BLaER1 treated with 17β-estradiol and CSF1 and Interleukin-3, amounts not matched to agents 10 nM and 100 nM (cell line): Measurements from ENCODE around the gene UAP1L1.

Experiments used
- H3K27ac ChIP-seq, 11 experiments: shearing (Covaris generic); formaldehyde crosslinking; 2 replicates each; pipeline ENCODE4 v1.8.1; 2022
- H3K27me3 ChIP-seq, 11 experiments: shearing (Covaris generic); formaldehyde crosslinking; 2 replicates each; pipeline ENCODE4 v1.8.1; 2022
- H3K36me3 ChIP-seq, 11 experiments: shearing (Covaris generic); formaldehyde crosslinking; 2 replicates each; pipeline ENCODE4 v1.8.1; 2022
- H3K4me1 ChIP-seq, 10 experiments: shearing (Covaris generic); formaldehyde crosslinking; 2 replicates each; pipeline ENCODE4 v1.8.1; 2022
- H3K4me2 ChIP-seq, 11 experiments: shearing (Covaris generic); formaldehyde crosslinking; 2 replicates each; pipeline ENCODE4 v1.8.1; 2022
- H3K4me3 ChIP-seq, 10 experiments: shearing (Covaris generic); formaldehyde crosslinking; 2 replicates each; pipeline ENCODE4 v1.8.1; 2022
- H3K9ac ChIP-seq, 11 experiments: shearing (Covaris generic); formaldehyde crosslinking; 2 replicates each; pipeline ENCODE4 v1.8.1; 2022
- H3K9me3 ChIP-seq, 11 experiments: shearing (Covaris generic); formaldehyde crosslinking; replicated peaks in 1 of 11; 2 replicates each; pipeline ENCODE4 v1.8.1; 2022
- H4K20me1 ChIP-seq, 11 experiments: shearing (Covaris generic); formaldehyde crosslinking; 2 replicates each; pipeline ENCODE4 v1.8.1; 2022
- Cebpa-rat ChIP-seq, 11 experiments: shearing (Covaris generic); IDR thresholded peaks; 2 replicates each; pipeline ENCODE4 v1.8.1; 2022

Gene UAP1L1

GRCh38 chr9:137077010-137077747, at the start of gene UAP1L1:
Gene UAP1L1 (plus strand): TSS chr9:137077517. CDS start chr9:137077533, 16 bp downstream.
- peak within 1 kb of the TSS; percentile 70 to 96 (median 80) for H3K4me3 ChIP-seq
- H3K27ac ChIP-seq: peak within 1 kb of the TSS; percentile 62 to 79 (median 71)
- peaks cover 0 to 40% (median 14%) of the 10 kb centered on the region in 11 experiments; a peak in 14 of 22 replicates for H3K36me3 ChIP-seq
- no peak for TF ChIP-seq Cebpa-rat (IDR thresholded peaks at IDR 0.05)
- no peaks in the 10 kb centered on the region for H3K9me3 ChIP-seq
- H3K4me1 ChIP-seq: peaks cover 76 to 90% (median 83%) of the 10 kb centered on the region in 10 experiments
- peaks cover 0 to 3% (median 0%) of the 10 kb centered on the region in 11 experiments; a peak in 1 of 22 replicates for H3K27me3 ChIP-seq
- H3K9ac ChIP-seq: peak within 1 kb of the TSS; percentile 72 to 88 (median 83)
- peak within 1 kb of the TSS; percentile 95 to 100 (median 98) for H3K4me2 ChIP-seq
- peaks cover 24 to 43% (median 39%) of the 10 kb centered on the region in 11 experiments; a peak in 20 of 22 replicates for H4K20me1 ChIP-seq

- Histone ChIP-seq H3K9me3 (no peaks in the 10 kb centered on the region), H3K36me3 (peaks cover 0 to 31% (median 7%) of the 10 kb centered on the region in 11 experiments; a peak in 9 of 22 replicates), H3K27ac (peak overlapping the region in 10 of 11 experiments; percentile 41 to 98 (median 94); a peak in 20 of 22 replicates), H3K27me3 (no peaks in the 10 kb centered on the region), H4K20me1 (peaks cover 3 to 56% (median 42%) of the 10 kb centered on the region in 11 experiments; a peak in 18 of 22 replicates), H3K9ac (peak overlapping the region; percentile 75 to 92 (median 88)), H3K4me3 (peak overlapping the region; percentile 65 to 84 (median 74)), H3K4me1 (peaks cover 50 to 94% (median 79%) of the 10 kb centered on the region in 10 experiments), H3K4me2 (peak overlapping the region; percentile 91 to 100 (median 98))
- TF ChIP-seq Cebpa-rat (IDR thresholded peaks at IDR 0.05): no peak
These were observed 48.9 kb upstream of the UAP1L1 start for GRCh38 chr9:137028263-137029057.

GRCh38 chr9:137029058-137029936, 48.0 kb upstream of the UAP1L1 start:
- Histone ChIP-seq H3K9me3 (no peaks in the 10 kb centered on the region), H3K36me3 (peaks cover 0 to 24% (median 7%) of the 10 kb centered on the region in 11 experiments; a peak in 9 of 22 replicates), H3K4me1 (peaks cover 50 to 96% (median 82%) of the 10 kb centered on the region in 10 experiments), H3K4me2 (peak overlapping the region; percentile 91 to 100 (median 98)), H4K20me1 (peaks cover 3 to 48% (median 34%) of the 10 kb centered on the region in 11 experiments; a peak in 18 of 22 replicates), H3K27me3 (no peaks in the 10 kb centered on the region), H3K4me3 (peak overlapping the region; percentile 65 to 84 (median 74)), H3K9ac (peak overlapping the region; percentile 76 to 92 (median 88)), H3K27ac (peak overlapping the region; percentile 64 to 98 (median 93))
- no peak for TF ChIP-seq Cebpa-rat (IDR thresholded peaks at IDR 0.05)

- Histone ChIP-seq H3K4me2 (peak overlapping the region; percentile 91 to 100 (median 98)), H3K4me3 (peak overlapping the region; percentile 65 to 84 (median 74)), H3K9me3 (no peaks in the 10 kb centered on the region), H3K4me1 (peaks cover 51 to 96% (median 85%) of the 10 kb centered on the region in 10 experiments), H3K9ac (peak overlapping the region; percentile 76 to 92 (median 88)), H3K36me3 (peaks cover 0 to 24% (median 7%) of the 10 kb centered on the region in 11 experiments; a peak in 9 of 22 replicates), H4K20me1 (peaks cover 3 to 44% (median 31%) of the 10 kb centered on the region in 11 experiments; a peak in 18 of 22 replicates), H3K27ac (peak overlapping the region; percentile 64 to 98 (median 93)), H3K27me3 (no peaks in the 10 kb centered on the region)
- TF ChIP-seq Cebpa-rat (IDR thresholded peaks at IDR 0.05): no peak
These were observed 47.3 kb upstream of the UAP1L1 start for GRCh38 chr9:137030006-137030405.

GRCh38 chr9:137030538-137031527, 46.5 kb upstream of the UAP1L1 start:
- H3K36me3 ChIP-seq: peaks cover 0 to 29% (median 11%) of the 10 kb centered on the region in 11 experiments; a peak in 12 of 22 replicates
- H3K4me2 ChIP-seq: peak overlapping the region; percentile 91 to 100 (median 98)
- H3K27ac ChIP-seq: peak overlapping the region; percentile 64 to 98 (median 93)
- peak in 9 of 11 experiments; percentile 41 to 87 (median 76); a peak in 16 of 22 replicates for TF ChIP-seq Cebpa-rat (IDR thresholded peaks at IDR 0.05)
- H3K4me1 ChIP-seq: peaks cover 51 to 96% (median 85%) of the 10 kb centered on the region in 10 experiments
- H4K20me1 ChIP-seq: peaks cover 9 to 44% (median 31%) of the 10 kb centered on the region in 11 experiments; a peak in 19 of 22 replicates
- peak overlapping the region; percentile 65 to 84 (median 74); a peak in 19 of 20 replicates for H3K4me3 ChIP-seq
- H3K27me3 ChIP-seq: no peaks in the 10 kb centered on the region
- H3K9me3 ChIP-seq: no peaks in the 10 kb centered on the region
- peak overlapping the region; percentile 76 to 92 (median 88) for H3K9ac ChIP-seq

GRCh38 chr9:137031904-137032640, 45.2 kb upstream of the UAP1L1 start, which contains the start of gene FUT7:
Gene FUT7 (minus strand): TSS chr9:137032088. CDS start chr9:137031991, 97 bp downstream.
- Histone ChIP-seq H3K36me3 (peaks cover 0 to 42% (median 20%) of the 10 kb centered on the region in 11 experiments; a peak in 19 of 22 replicates), H3K4me2 (peak within 1 kb of the TSS; percentile 91 to 100 (median 98)), H3K9ac (peak within 1 kb of the TSS; percentile 76 to 92 (median 88)), H3K4me3 (peak within 1 kb of the TSS; percentile 65 to 84 (median 74)), H3K27ac (peak within 1 kb of the TSS; percentile 64 to 98 (median 93)), H3K27me3 (no peaks in the 10 kb centered on the region), H4K20me1 (peaks cover 5 to 44% (median 31%) of the 10 kb centered on the region in 11 experiments; a peak in 19 of 22 replicates), H3K4me1 (peaks cover 51 to 89% (median 80%) of the 10 kb centered on the region in 10 experiments), H3K9me3 (no peaks in the 10 kb centered on the region)
- TF ChIP-seq Cebpa-rat (IDR thresholded peaks at IDR 0.05): no peak
